GM12875 (cell line): ENCODE measurements around the gene UTP4.
"Not testable (repeated sequence)": the region's sequence is repeated elsewhere in the genome, so short reads cannot be mapped to it uniquely, and the experiment has no call there.

Experiments used
- H3K4me3 ChIP-seq: one replicate; pipeline ENCODE4 v1.5.1; 2011; ENCODE audit warnings: low read depth, low read length, control low read depth
- TF ChIP-seq, protein P1 (sequence below): IDR thresholded peaks from 2 replicates; pipeline ENCODE4 v1.5.1; 2011; ENCODE audit warnings: low read depth, mild to moderate bottlenecking, control low read depth, inconsistent platforms, low read length, moderate library complexity, borderline replicate concordance; ENCODE audit not compliant: insufficient read depth

UTP4 gene

GRCh38 chr16:69123910-69124309, 8.5 kb upstream of the UTP4 start:
- TF ChIP-seq, protein P1, sequence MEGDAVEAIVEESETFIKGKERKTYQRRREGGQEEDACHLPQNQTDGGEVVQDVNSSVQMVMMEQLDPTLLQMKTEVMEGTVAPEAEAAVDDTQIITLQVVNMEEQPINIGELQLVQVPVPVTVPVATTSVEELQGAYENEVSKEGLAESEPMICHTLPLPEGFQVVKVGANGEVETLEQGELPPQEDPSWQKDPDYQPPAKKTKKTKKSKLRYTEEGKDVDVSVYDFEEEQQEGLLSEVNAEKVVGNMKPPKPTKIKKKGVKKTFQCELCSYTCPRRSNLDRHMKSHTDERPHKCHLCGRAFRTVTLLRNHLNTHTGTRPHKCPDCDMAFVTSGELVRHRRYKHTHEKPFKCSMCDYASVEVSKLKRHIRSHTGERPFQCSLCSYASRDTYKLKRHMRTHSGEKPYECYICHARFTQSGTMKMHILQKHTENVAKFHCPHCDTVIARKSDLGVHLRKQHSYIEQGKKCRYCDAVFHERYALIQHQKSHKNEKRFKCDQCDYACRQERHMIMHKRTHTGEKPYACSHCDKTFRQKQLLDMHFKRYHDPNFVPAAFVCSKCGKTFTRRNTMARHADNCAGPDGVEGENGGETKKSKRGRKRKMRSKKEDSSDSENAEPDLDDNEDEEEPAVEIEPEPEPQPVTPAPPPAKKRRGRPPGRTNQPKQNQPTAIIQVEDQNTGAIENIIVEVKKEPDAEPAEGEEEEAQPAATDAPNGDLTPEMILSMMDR = peak; percentile 42; the same call in 1 of the 2 replicates
- H3K4me3 ChIP-seq = no peak overlapping the region

- H3K4me3 ChIP-seq = not testable (repeated sequence)
Measured at GRCh38 chr16:69124406-69124805, 8.0 kb upstream of the UTP4 start.

GRCh38 chr16:69124961-69125360, 7.5 kb upstream of the UTP4 start:
- not testable (repeated sequence) for H3K4me3 ChIP-seq

DNA sequence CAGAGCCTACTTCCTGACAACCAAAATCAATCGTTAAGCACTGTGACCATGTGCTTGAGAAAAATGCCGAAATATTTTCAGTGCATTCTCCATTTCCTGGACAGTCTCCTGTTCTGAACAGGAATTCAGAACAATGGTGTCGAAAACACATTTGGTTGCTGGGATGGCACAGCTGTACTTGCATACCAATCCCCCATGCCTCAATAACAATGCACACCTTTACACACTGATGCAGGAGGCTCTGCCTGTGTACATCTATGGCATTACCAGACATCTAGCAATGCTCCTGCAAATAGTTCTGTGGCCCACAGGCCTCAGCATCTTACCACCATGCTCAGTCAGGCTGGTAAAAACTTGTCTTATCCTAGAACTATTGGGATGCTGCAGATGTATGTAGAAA, 6.2 kb upstream of the UTP4 start:
- H3K4me3 ChIP-seq = no peak overlapping the region
- TF ChIP-seq, protein P1 = no peak

GRCh38 chr16:69126801-69127200, 5.6 kb upstream of the UTP4 start:
- H3K4me3 ChIP-seq = not testable (repeated sequence)

DNA sequence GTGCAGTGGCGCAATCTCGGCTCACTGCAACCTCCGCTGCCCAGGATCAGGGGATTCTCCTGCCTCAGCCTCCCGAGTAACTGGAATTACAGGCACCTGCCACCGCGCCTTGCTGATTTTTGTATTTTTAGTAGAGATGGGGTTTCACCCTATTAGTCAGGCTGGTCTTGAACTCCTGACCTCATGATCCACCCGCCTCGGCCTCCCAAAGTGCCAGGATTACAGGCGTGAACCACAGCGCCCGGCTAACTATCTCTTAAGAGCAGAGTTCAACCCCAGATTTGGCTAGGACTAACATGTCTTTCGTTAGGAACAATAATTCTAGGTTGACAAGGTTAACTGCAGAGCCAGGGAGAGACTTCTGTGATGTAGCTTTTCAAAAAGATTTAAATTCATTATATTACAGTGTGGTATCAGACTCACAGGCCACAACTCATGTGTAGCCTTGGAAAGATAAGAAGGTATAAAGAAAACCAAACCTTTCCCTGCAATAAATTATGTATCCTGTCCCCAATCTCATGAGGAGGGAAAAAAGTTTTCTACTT, 4.4 kb upstream of the UTP4 start:
- H3K4me3 ChIP-seq = no peak overlapping the region
- TF ChIP-seq, protein P1 = no peak

- no peak overlapping the region for H3K4me3 ChIP-seq
- TF ChIP-seq, protein P1 = no peak
Measured at GRCh38 chr16:69130461-69130860, 2.0 kb upstream of the UTP4 start.

DNA sequence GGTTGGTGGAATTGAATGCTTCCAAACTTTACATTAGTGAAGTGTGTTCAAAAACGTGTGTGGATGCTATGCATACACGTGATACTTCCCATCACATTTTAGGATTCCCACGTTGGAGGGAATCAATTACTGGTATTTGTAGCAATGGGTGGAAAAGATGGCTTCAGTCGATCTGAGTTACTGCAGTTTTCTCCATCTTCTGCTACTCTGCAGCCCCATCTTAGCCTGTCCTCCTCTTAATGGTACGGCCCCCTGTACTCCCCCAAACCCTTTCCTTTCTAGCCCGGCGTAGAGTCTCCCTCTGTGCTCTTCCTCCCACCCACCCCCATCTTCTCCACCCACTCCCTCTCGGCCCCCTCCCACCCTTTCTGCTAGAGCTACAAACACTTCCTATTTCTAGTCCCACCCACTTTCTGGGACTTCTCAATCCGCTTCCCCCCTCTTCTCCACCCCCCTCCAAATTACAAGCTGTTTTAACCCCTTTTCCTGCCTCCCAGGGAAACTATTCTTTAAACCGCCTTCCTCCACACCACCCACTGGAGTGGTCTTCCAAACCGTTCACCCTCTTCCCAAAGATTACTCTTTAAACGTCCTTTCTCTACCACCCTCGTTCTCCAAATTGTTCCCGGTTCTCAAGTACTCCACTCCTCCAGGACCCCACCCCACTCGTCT, 1.1 kb upstream of the UTP4 start:
- TF ChIP-seq, protein P1 = no peak
- H3K4me3 ChIP-seq = peak overlapping the region; percentile 90
